ENCODE results near the gene POLK.

Gene POLK

DNA sequence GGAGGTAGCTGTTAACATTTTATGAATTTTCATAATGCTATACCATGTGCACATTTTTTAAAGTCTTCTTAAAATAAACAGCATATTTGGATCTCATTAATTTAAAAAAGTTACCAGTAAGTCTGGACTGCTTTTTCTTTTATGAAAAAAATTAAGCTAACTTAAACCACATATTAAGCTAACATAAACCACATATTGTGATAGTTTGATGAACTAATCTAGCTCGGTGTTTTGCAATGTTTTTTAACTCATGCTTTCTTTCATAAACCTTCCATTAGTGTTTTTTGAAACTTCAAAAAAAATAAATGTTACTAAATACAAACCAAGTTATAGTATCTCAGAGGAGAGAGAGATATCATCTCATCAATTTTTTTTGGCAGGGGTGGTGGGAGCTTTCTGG is 26.5 kb downstream of the POLK start:
- no peak overlapping the region for H3K4me3 ChIP-seq (ENCODE audit: low read depth, low read length)
- DNase-seq (ENCODE audit: low read depth) = no peak
- TF ChIP-seq, protein P1, sequence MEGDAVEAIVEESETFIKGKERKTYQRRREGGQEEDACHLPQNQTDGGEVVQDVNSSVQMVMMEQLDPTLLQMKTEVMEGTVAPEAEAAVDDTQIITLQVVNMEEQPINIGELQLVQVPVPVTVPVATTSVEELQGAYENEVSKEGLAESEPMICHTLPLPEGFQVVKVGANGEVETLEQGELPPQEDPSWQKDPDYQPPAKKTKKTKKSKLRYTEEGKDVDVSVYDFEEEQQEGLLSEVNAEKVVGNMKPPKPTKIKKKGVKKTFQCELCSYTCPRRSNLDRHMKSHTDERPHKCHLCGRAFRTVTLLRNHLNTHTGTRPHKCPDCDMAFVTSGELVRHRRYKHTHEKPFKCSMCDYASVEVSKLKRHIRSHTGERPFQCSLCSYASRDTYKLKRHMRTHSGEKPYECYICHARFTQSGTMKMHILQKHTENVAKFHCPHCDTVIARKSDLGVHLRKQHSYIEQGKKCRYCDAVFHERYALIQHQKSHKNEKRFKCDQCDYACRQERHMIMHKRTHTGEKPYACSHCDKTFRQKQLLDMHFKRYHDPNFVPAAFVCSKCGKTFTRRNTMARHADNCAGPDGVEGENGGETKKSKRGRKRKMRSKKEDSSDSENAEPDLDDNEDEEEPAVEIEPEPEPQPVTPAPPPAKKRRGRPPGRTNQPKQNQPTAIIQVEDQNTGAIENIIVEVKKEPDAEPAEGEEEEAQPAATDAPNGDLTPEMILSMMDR (IDR thresholded peaks at IDR 0.05; ENCODE audit: control insufficient read depth, extremely low read depth, insufficient read depth) = no peak

GRCh38 chr5:75545131-75545530 is 33.4 kb downstream of the POLK start:
- TF ChIP-seq, protein P1 (IDR thresholded peaks at IDR 0.05; ENCODE audit: control insufficient read depth, extremely low read depth, insufficient read depth) = no peak
- no peak for DNase-seq (ENCODE audit: low read depth)
- no peak overlapping the region for H3K4me3 ChIP-seq (ENCODE audit: low read depth, low read length)

DNA sequence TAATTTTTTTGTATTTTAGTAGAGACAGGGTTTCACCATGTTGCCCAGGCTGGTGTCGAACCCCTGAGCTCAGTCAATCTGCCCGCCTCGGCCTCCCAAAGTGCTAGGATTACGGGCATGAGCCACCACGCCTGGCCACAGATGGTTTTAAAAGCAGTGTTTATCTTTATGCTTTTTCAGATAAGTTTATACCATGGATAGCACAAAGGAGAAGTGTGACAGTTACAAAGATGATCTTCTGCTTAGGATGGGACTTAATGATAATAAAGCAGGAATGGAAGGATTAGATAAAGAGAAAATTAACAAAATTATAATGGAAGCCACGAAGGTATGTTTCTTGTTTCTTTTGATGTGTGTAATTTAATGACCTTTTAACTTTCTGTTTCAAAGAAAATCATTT is 35.1 kb downstream of the POLK start:
- TF ChIP-seq, protein P1 (IDR thresholded peaks at IDR 0.05; ENCODE audit: control insufficient read depth, extremely low read depth, insufficient read depth) = no peak
- no peak overlapping the region for H3K4me3 ChIP-seq (ENCODE audit: low read depth, low read length)
- DNase-seq (ENCODE audit: low read depth) = no peak

DNA sequence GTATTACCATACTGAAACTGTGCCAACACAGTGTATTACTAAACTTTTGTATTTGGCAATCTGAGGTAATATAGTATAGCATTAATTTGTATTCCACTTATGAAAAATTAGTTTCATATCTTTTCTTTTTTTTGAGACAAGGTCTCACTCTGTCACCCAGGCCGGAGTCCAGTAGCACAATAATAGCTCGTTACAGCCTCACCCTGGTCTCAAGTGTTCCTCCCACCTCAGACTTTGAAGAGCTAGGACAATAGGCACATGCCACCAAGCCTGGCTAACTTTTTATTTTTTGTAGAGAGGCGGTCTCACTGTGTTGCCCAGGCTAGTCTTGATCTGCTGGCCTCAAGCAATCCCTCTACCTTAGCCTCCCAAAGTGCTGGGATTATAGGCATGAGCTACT is 36.1 kb downstream of the POLK start:
- no peak for DNase-seq (ENCODE audit: low read depth)
- TF ChIP-seq, protein P1 (IDR thresholded peaks at IDR 0.05; ENCODE audit: control insufficient read depth, extremely low read depth, insufficient read depth) = no peak
- H3K4me3 ChIP-seq (ENCODE audit: low read depth, low read length) = no peak overlapping the region

GRCh38 chr5:75550597-75550996 is 38.9 kb downstream of the POLK start:
- TF ChIP-seq, protein P1 (IDR thresholded peaks at IDR 0.05; ENCODE audit: control insufficient read depth, extremely low read depth, insufficient read depth) = no peak
- no peak for DNase-seq (ENCODE audit: low read depth)
- no peak overlapping the region for H3K4me3 ChIP-seq (ENCODE audit: low read depth, low read length)

DNA sequence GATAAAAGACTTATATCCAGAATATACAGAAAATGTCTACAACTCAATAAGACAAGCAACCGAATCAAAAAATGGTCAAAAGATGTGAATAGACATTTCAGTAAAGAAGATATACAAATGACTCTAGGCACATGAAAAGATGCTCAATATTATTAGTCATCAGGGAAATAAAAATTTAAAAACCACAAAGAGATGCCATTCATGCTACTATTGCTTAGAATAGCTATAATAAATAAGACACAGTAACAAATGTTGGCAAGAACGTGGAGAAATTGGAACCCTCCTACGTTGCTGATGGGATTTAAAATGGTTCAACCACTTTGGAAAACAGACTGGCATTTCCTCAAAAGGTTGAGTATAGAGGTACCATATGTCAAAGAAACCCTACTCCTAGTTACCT is 39.8 kb downstream of the POLK start:
- no peak overlapping the region for H3K4me3 ChIP-seq (ENCODE audit: low read depth, low read length)
- TF ChIP-seq, protein P1 (IDR thresholded peaks at IDR 0.05; ENCODE audit: control insufficient read depth, extremely low read depth, insufficient read depth) = no peak
- no peak for DNase-seq (ENCODE audit: low read depth)

- H3K4me3 ChIP-seq (ENCODE audit: low read depth, low read length) = no peak overlapping the region
- TF ChIP-seq, protein P1 (IDR thresholded peaks at IDR 0.05; ENCODE audit: control insufficient read depth, extremely low read depth, insufficient read depth) = no peak
- no peak for DNase-seq (ENCODE audit: low read depth)
These were observed 41.1 kb downstream of the POLK start for GRCh38 chr5:75552764-75553163.

All from LNCaP clone FGC (cell line).